Activated T-cell treated with anti-CD3 and anti-CD28 coated beads, Interleukin-2, amount 50 U/mL, for 72 hours (primary cell): ENCODE data around the gene DNM1. TPM values are rescaled to one million over a fixed set of nuclear protein-coding genes. Genes with fewer than 3 reads are reported as not detected.
A peak's percentile ranks its signal among the peaks of the same experiment; 100 is the strongest.
"Not testable (repeated sequence)": the region's sequence is repeated elsewhere in the genome, so short reads cannot be mapped to it uniquely, and the experiment has no call there.

Experiments
- ATAC-seq, 2 donors: fragments of 150-1000 bp; cut with Tn5 transposase; replicated peaks in 1 of 2; 2 replicates each; pipeline ENCODE4 v1.10.0; 2021; ENCODE audit warnings: moderate library complexity in 2 of 2, mild to moderate bottlenecking in 1 of 2
- DNase-seq, 2 donors: peaks; one replicate each; pipeline ENCODE4 v3.0.0; 2021 to 2022; ENCODE audit warnings: mixed read lengths in 1 of 2
- H3K27ac Mint-ChIP-seq: one replicate; pipeline ENCODE4 v1.8.0; 2022; ENCODE audit warnings: mild to moderate bottlenecking, moderate library complexity, mixed read lengths
- H3K27me3 Mint-ChIP-seq: one replicate; pipeline ENCODE4 v1.8.0; 2022; ENCODE audit warnings: low read depth, mixed read lengths
- H3K36me3 Mint-ChIP-seq, 2 donors: one replicate each; pipeline ENCODE4 v1.8.0; 2022; ENCODE audit warnings: mixed read lengths in 2 of 2, mild to moderate bottlenecking in 1 of 2; ENCODE audit not compliant: insufficient read depth in 2 of 2
- H3K4me1 Mint-ChIP-seq: one replicate; pipeline ENCODE4 v1.8.0; 2022; ENCODE audit warnings: low read depth, mixed read lengths
- H3K4me3 Mint-ChIP-seq, 2 donors: one replicate each; pipeline ENCODE4 v1.8.0; 2022; ENCODE audit warnings: mild to moderate bottlenecking in 2 of 2, mixed read lengths in 2 of 2, moderate library complexity in 2 of 2
- H3K9me3 Mint-ChIP-seq, 2 donors: one replicate each; pipeline ENCODE4 v1.8.0; 2022; ENCODE audit warnings: mixed read lengths in 2 of 2
- total RNA-seq, 2 donors: library from RNA; stranded (reverse); gene quantifications; one replicate each; pipeline ENCODE4 v1.2.3, GENCODE V29; 2022

Gene DNM1
- total RNA-seq, 2 donors from 2014 or later, result 0.86 to 2.4 TPM

DNA sequence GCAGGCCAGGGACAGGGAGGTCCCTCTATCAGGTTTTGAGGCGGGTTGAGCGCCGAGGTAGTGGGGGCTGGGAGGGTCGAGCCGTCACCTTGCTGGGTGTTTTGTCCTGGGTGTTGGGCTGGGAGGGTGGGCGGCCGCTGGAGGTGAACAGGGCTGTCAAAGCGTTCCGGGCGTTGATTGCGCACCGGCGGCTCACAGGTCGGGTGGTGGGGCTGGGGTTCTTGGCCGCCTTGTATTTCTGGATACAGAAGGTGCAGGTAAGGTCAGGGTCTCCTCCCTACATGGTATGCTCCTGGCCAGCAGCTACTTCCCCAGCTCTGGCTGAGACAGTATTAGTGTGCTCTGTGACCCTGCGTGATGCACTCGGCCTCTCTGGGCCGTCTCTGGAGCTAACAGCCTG is 37.0 kb upstream of the DNM1 start:
- peaks cover 15% of the 10 kb centered on the region for H3K4me1 Mint-ChIP-seq
- DNase-seq, result no peak
- no peak overlapping the region for H3K4me3 Mint-ChIP-seq
- peaks cover 0 to 10% of the 10 kb centered on the region in 2 donors for H3K36me3 Mint-ChIP-seq
- no peaks in the 10 kb centered on the region for H3K27me3 Mint-ChIP-seq
- no peak for ATAC-seq
- H3K9me3 Mint-ChIP-seq, result no peaks in the 10 kb centered on the region
- H3K27ac Mint-ChIP-seq, result no peak overlapping the region

GRCh38 chr9:128167209-128167608 is 36.0 kb upstream of the DNM1 start:
- peaks cover 0 to 10% of the 10 kb centered on the region in 2 donors for H3K36me3 Mint-ChIP-seq
- no peak overlapping the region for H3K27ac Mint-ChIP-seq

DNA sequence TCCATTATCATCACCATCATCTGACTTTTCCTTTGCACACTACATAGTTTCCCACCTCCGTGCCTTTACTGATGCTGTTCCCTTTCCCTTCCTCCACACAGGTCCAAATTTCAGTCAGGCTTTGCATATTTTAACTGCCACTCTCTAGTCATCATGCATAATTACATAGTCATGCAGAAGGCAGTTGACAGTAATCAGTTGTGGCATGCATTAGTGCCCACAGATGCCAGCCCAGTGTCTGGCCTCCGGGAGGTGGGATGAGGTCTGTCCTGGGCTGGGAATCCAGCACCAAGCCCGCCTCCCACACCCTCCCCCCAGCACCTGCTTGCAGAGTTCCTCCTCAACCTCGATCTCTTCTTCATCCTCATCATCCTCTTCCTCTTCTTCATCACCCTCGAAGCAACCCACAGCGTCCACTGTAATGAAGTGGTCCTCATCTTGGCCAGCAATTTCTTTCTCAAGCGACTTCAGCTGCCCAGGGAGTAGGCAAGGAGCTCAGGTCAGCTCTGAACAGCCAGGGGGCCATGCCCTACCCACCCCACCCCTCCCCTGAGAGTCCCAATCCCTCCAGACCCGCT is 34.4 kb upstream of the DNM1 start:
- peaks cover 0 to 10% of the 10 kb centered on the region in 2 donors for H3K36me3 Mint-ChIP-seq
- DNase-seq, result no peak
- H3K27ac Mint-ChIP-seq, result no peak overlapping the region
- no peak overlapping the region for H3K4me3 Mint-ChIP-seq
- H3K9me3 Mint-ChIP-seq, result no peaks in the 10 kb centered on the region
- no peaks in the 10 kb centered on the region for H3K27me3 Mint-ChIP-seq
- H3K4me1 Mint-ChIP-seq, result no peaks in the 10 kb centered on the region
- no peak for ATAC-seq

More at GRCh38 chr9:128167209-128167608, 36.0 kb upstream of the DNM1 start:
- H3K27me3 Mint-ChIP-seq, result no peaks in the 10 kb centered on the region
- no peaks in the 10 kb centered on the region for H3K9me3 Mint-ChIP-seq
- H3K4me1 Mint-ChIP-seq, result peaks cover 5% of the 10 kb centered on the region
- no peak overlapping the region for H3K4me3 Mint-ChIP-seq
- DNase-seq, result no peak
- no peak for ATAC-seq

DNA sequence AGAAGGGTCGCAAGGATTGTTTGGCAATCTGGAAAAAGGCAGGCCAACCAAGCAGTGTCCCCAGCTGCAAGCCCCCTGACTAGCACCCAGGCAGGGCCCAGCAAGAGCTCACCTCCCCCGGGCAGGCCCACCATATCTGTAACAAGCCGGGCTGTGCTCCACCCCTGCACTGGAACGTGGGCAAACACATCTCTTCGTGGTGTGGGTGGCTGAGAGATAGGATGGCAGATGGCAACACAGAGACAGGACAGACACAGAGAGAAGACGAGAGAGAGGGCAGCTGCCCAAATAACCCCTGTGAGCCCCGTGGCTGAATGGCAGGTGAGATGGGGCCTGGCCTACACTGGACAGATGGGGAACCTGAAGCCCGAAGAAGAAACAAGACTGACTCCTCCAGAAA is 33.7 kb upstream of the DNM1 start:
- Mint-ChIP-seq H3K27ac (no peak overlapping the region), H3K36me3 (peaks cover 0 to 10% of the 10 kb centered on the region in 2 donors)

GRCh38 chr9:128169925-128170324 is 33.3 kb upstream of the DNM1 start:
- Mint-ChIP-seq H3K4me1 (no peaks in the 10 kb centered on the region), H3K4me3 (no peak overlapping the region), H3K27ac (peak overlapping the region; percentile 15), H3K27me3 (no peaks in the 10 kb centered on the region), H3K36me3 (peaks cover 0 to 10% of the 10 kb centered on the region in 2 donors), H3K9me3 (no peaks in the 10 kb centered on the region)
- no peak for ATAC-seq
- DNase-seq, result no peak

More for the DNA sequence above, 33.7 kb upstream of the DNM1 start:
- Mint-ChIP-seq H3K9me3 (no peaks in the 10 kb centered on the region), H3K4me3 (no peak overlapping the region), H3K4me1 (no peaks in the 10 kb centered on the region), H3K27me3 (no peaks in the 10 kb centered on the region)
- DNase-seq, result no peak
- ATAC-seq, result no peak

DNA sequence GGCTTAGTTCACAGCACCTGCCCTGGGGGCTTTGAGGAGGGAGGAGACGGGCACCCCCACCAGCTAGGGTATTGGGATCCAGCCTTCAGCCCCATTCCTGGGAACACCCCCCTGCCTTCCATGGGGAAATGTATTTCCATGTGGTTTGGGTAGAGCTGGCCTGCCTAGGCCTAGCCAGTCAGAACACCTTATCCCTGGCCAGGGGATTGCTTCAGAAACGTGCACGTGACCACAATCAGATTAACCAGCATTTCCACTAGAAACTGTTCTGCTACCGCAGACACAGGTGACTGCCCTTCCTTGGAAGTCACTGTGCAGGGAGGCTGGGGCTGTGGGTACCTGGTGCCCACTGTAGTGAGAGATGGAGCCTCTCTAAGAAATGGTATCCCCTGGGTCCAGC is 29.1 kb upstream of the DNM1 start:
- H3K36me3 Mint-ChIP-seq, result peaks cover 6 to 7% of the 10 kb centered on the region in 2 donors
- DNase-seq, result no peak
- H3K27me3 Mint-ChIP-seq, result no peaks in the 10 kb centered on the region
- H3K27ac Mint-ChIP-seq, result no peak overlapping the region
- no peak for ATAC-seq
- no peak overlapping the region for H3K4me3 Mint-ChIP-seq
- no peaks in the 10 kb centered on the region for H3K9me3 Mint-ChIP-seq
- H3K4me1 Mint-ChIP-seq, result no peaks in the 10 kb centered on the region

GRCh38 chr9:128175102-128175563 is 28.0 kb upstream of the DNM1 start:
- peak overlapping the region; percentile 6 for H3K27ac Mint-ChIP-seq
- no peaks in the 10 kb centered on the region for H3K4me1 Mint-ChIP-seq
- H3K4me3 Mint-ChIP-seq, result no peak overlapping the region
- no peak for DNase-seq
- H3K36me3 Mint-ChIP-seq, result peaks cover 8 to 13% of the 10 kb centered on the region in 2 donors
- H3K27me3 Mint-ChIP-seq, result no peaks in the 10 kb centered on the region
- H3K9me3 Mint-ChIP-seq, result no peaks in the 10 kb centered on the region
- ATAC-seq, result no peak

- Mint-ChIP-seq H3K27ac (no peak overlapping the region), H3K4me3 (no peak overlapping the region), H3K36me3 (peaks cover 10 to 15% of the 10 kb centered on the region in 2 donors), H3K9me3 (no peaks in the 10 kb centered on the region), H3K27me3 (no peaks in the 10 kb centered on the region), H3K4me1 (no peaks in the 10 kb centered on the region)
- ATAC-seq, result no peak
- no peak for DNase-seq
Measured at GRCh38 chr9:128175726-128176125, 27.5 kb upstream of the DNM1 start.

GRCh38 chr9:128178806-128179431 is 24.3 kb upstream of the DNM1 start:
- H3K36me3 Mint-ChIP-seq, result peaks cover 10 to 15% of the 10 kb centered on the region in 2 donors

GRCh38 chr9:128180001-128180400 is 23.2 kb upstream of the DNM1 start:
- peaks cover 10 to 17% of the 10 kb centered on the region in 2 donors for H3K36me3 Mint-ChIP-seq
- peaks cover 6% of the 10 kb centered on the region for H3K4me1 Mint-ChIP-seq
- no peak overlapping the region for H3K4me3 Mint-ChIP-seq
- H3K27me3 Mint-ChIP-seq, result no peaks in the 10 kb centered on the region
- no peak overlapping the region for H3K27ac Mint-ChIP-seq
- ATAC-seq (no peak), DNase-seq (no peak)
- no peaks in the 10 kb centered on the region for H3K9me3 Mint-ChIP-seq

More at GRCh38 chr9:128178806-128179431, 24.3 kb upstream of the DNM1 start:
- no peak for DNase-seq
- H3K4me1 Mint-ChIP-seq, result peaks cover 2% of the 10 kb centered on the region
- no peak overlapping the region for H3K4me3 Mint-ChIP-seq
- no peak overlapping the region for H3K27ac Mint-ChIP-seq
- no peaks in the 10 kb centered on the region for H3K9me3 Mint-ChIP-seq
- H3K27me3 Mint-ChIP-seq, result no peaks in the 10 kb centered on the region
- ATAC-seq, result no peak

GRCh38 chr9:128180447-128180846 is 22.7 kb upstream of the DNM1 start:
- peaks cover 10 to 17% of the 10 kb centered on the region in 2 donors for H3K36me3 Mint-ChIP-seq
- ATAC-seq (no peak), DNase-seq (no peak)
- no peaks in the 10 kb centered on the region for H3K9me3 Mint-ChIP-seq
- peaks cover 6% of the 10 kb centered on the region for H3K4me1 Mint-ChIP-seq
- H3K27me3 Mint-ChIP-seq, result no peaks in the 10 kb centered on the region
- H3K4me3 Mint-ChIP-seq, result no peak overlapping the region
- no peak overlapping the region for H3K27ac Mint-ChIP-seq

DNA sequence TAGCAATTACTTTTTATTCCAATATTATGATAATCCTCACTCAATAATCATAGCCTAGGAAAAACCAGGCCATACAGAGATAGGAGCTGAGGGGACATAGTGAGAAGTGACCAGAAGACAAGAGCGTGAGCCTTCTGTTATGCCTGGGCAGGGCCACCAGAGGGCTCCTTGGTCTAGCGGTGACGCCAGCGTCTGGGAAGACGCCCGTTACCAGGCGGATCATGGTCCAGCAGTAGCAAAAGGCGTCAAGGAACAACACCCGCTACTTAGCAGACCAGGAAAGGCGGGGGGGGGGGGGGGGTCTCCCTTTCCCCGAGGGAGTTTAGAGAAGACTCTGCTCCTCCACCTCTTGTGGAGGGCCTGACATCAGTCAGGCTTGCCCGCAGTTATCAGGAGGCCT is 21.7 kb upstream of the DNM1 start:
- peaks cover 10 to 17% of the 10 kb centered on the region in 2 donors for H3K36me3 Mint-ChIP-seq
- H3K27ac Mint-ChIP-seq, ATAC-seq, H3K27me3 Mint-ChIP-seq, H3K4me3 Mint-ChIP-seq, H3K4me1 Mint-ChIP-seq, DNase-seq, H3K9me3 Mint-ChIP-seq: not testable (repeated sequence)

- Mint-ChIP-seq H3K27ac (no peak overlapping the region), H3K9me3 (no peaks in the 10 kb centered on the region), H3K36me3 (peaks cover 12 to 21% of the 10 kb centered on the region in 2 donors), H3K4me1 (peaks cover 10% of the 10 kb centered on the region), H3K4me3 (no peak overlapping the region), H3K27me3 (no peaks in the 10 kb centered on the region)
- ATAC-seq (no peak), DNase-seq (no peak)
Measured at GRCh38 chr9:128182893-128183588, 20.1 kb upstream of the DNM1 start.
